ENCODE measurements around the gene KHK. TPM values are rescaled to one million over a fixed set of nuclear protein-coding genes. Genes with fewer than 3 reads are reported as not detected.

KHK gene
- total RNA-seq, 1 experiment from 2014 or later: 9.3 TPM

GRCh38 chr2:27134781-27135477 lies 48.4 kb downstream of the KHK start:
- DNase-seq: no peak
- Mint-ChIP-seq H3K4me1 (ENCODE audit: low read depth, unreplicated experiment) (peaks cover 6% of the 10 kb centered on the region), H3K27me3 (ENCODE audit: insufficient read depth, unreplicated experiment) (no peaks in the 10 kb centered on the region), H3K27ac (ENCODE audit: unreplicated experiment) (peak overlapping the region; percentile 93), H3K36me3 (ENCODE audit: insufficient read depth, unreplicated experiment) (peaks cover 35% of the 10 kb centered on the region), H3K9me3 (ENCODE audit: unreplicated experiment) (no peaks in the 10 kb centered on the region), H3K4me3 (ENCODE audit: unreplicated experiment) (peak overlapping the region; percentile 86)
- Histone ChIP-seq H3K4me3 (ENCODE audit: low read depth, low read length) (peak overlapping the region; percentile 64), H3K27me3 (replicated peaks; ENCODE audit: control insufficient read depth, insufficient read depth, low read length) (no peaks in the 10 kb centered on the region), H3K36me3 (ENCODE audit: control insufficient read depth, insufficient read depth, low read length) (no peaks in the 10 kb centered on the region; the same call in 1 of the 2 replicates), H3K4me1 (peaks cover 5% of the 10 kb centered on the region; the same call in 1 of the 2 replicates), H3K9me3 (no peaks in the 10 kb centered on the region)
- ChIA-PET POLR2A (interaction anchor here (0.7 to 1.6 kb wide), 3 partner anchors 12 to 56 kb away, joined by 4 to 8 read pairs (median 7); partner anchors contain the start of gene ABHD1), CTCF (interaction anchor here (1.2 to 2.1 kb wide), 3 partner anchors 57 to 158 kb away, joined by 3 to 22 read pairs (median 4); partner anchors contain the start of genes ATRAID and SLC5A6)
- TF ChIP-seq CTCF (IDR thresholded peaks at IDR 0.05; ENCODE audit: insufficient read depth in 1 of 2, low read depth in 1 of 2, low read length in 1 of 2, severe bottlenecking in 1 of 2, unreplicated experiment in 1 of 2): no peak
- intact Hi-C loops (cut with micrococcal nuclease; ENCODE audit: unreplicated experiment): loop anchor here (2.0 kb wide), 1 partner anchor 36 kb away; no protein-coding TSS in a partner anchor
- no TSS peak for BruUV-seq (replicated peaks)

- peaks cover 35% of the 10 kb centered on the region for H3K36me3 Mint-ChIP-seq (ENCODE audit: insufficient read depth, unreplicated experiment)
- H3K27ac Mint-ChIP-seq (ENCODE audit: unreplicated experiment): peak overlapping the region; percentile 93
- no peaks in the 10 kb centered on the region; the same call in 1 of the 2 replicates for H3K36me3 ChIP-seq (ENCODE audit: control insufficient read depth, insufficient read depth, low read length)
- ChIA-PET CTCF (interaction anchor here (0.7 to 1.4 kb wide), 2 partner anchors 52 to 157 kb away, joined by 3 to 4 read pairs; no protein-coding TSS in a partner anchor), POLR2A (interaction anchor here (0.7 kb wide), 1 partner anchor 40 kb away, joined by 4 read pairs; no protein-coding TSS in a partner anchor)
- H3K4me3 Mint-ChIP-seq (ENCODE audit: unreplicated experiment): peak overlapping the region; percentile 86
- peaks cover 6% of the 10 kb centered on the region for H3K4me1 Mint-ChIP-seq (ENCODE audit: low read depth, unreplicated experiment)
- no peak overlapping the region for H3K4me3 ChIP-seq (ENCODE audit: low read depth, low read length)
- H3K27me3 Mint-ChIP-seq (ENCODE audit: insufficient read depth, unreplicated experiment): no peaks in the 10 kb centered on the region
- H3K9me3 Mint-ChIP-seq (ENCODE audit: unreplicated experiment): no peaks in the 10 kb centered on the region
- BruUV-seq (replicated peaks): no TSS peak
- intact Hi-C loops (cut with micrococcal nuclease; ENCODE audit: unreplicated experiment): loop anchor here (2.0 kb wide), 1 partner anchor 37 kb away; no protein-coding TSS in a partner anchor
- no peak for TF ChIP-seq CTCF (IDR thresholded peaks at IDR 0.05; ENCODE audit: insufficient read depth in 1 of 2, low read depth in 1 of 2, low read length in 1 of 2, severe bottlenecking in 1 of 2, unreplicated experiment in 1 of 2)
- no peaks in the 10 kb centered on the region for H3K9me3 ChIP-seq
- H3K4me1 ChIP-seq: peaks cover 5% of the 10 kb centered on the region; the same call in 1 of the 2 replicates
- H3K27me3 ChIP-seq (replicated peaks; ENCODE audit: control insufficient read depth, insufficient read depth, low read length): no peaks in the 10 kb centered on the region
- DNase-seq: no peak
These were observed 48.9 kb downstream of the KHK start for GRCh38 chr2:27135478-27135955.

- ChIA-PET POLR2A (interaction anchor here (0.6 kb wide), 1 partner anchor 38 kb away, joined by 4 read pairs; no protein-coding TSS in a partner anchor), CTCF (no interaction called here)
- H3K9me3 ChIP-seq: no peaks in the 10 kb centered on the region
- no peak for TF ChIP-seq CTCF (IDR thresholded peaks at IDR 0.05; ENCODE audit: insufficient read depth in 1 of 2, low read depth in 1 of 2, low read length in 1 of 2, severe bottlenecking in 1 of 2, unreplicated experiment in 1 of 2)
- intact Hi-C loops (cut with micrococcal nuclease; ENCODE audit: unreplicated experiment): no loop called here
- no peak for DNase-seq
- BruUV-seq (replicated peaks): no TSS peak
- Mint-ChIP-seq H3K4me1 (ENCODE audit: low read depth, unreplicated experiment) (peaks cover 6% of the 10 kb centered on the region), H3K36me3 (ENCODE audit: insufficient read depth, unreplicated experiment) (peaks cover 35% of the 10 kb centered on the region), H3K27me3 (ENCODE audit: insufficient read depth, unreplicated experiment) (no peaks in the 10 kb centered on the region), H3K27ac (ENCODE audit: unreplicated experiment) (no peak overlapping the region), H3K9me3 (ENCODE audit: unreplicated experiment) (no peaks in the 10 kb centered on the region), H3K4me3 (ENCODE audit: unreplicated experiment) (no peak overlapping the region)
- H3K36me3 ChIP-seq (ENCODE audit: control insufficient read depth, insufficient read depth, low read length): no peaks in the 10 kb centered on the region; the same call in 1 of the 2 replicates
- H3K27me3 ChIP-seq (replicated peaks; ENCODE audit: control insufficient read depth, insufficient read depth, low read length): no peaks in the 10 kb centered on the region
- H3K4me3 ChIP-seq (ENCODE audit: low read depth, low read length): no peak overlapping the region
- H3K4me1 ChIP-seq: peaks cover 5% of the 10 kb centered on the region; the same call in 1 of the 2 replicates
These were observed 50.2 kb downstream of the KHK start for GRCh38 chr2:27136751-27137150.
